HCT116 (cell line): ENCODE results near the gene SLC35F1. TPM values are rescaled to one million over a fixed set of nuclear protein-coding genes. Genes with fewer than 3 reads are reported as not detected.

Source experiments
- ATAC-seq: fragments of 200-7000 bp; cut with Tn5 transposase; 2 replicates; pipeline ENCODE4 v1.9.1; 2020; ENCODE audit warnings: mild to moderate bottlenecking, moderate library complexity
- BruUV-seq: library from RNA; stranded (reverse); fragments of 400-500 nt; replicated peaks from 2 replicates; lab custom pipeline; 2021; lab: Mats Ljungman, UMichigan
- CTCF ChIA-PET: fragments of 300-600 bp; sonication (Branson Sonifier 250); formaldehyde crosslinking; loops from one replicate; lab custom pipeline; 2021; ENCODE audit warnings: antibody characterized with exemption; lab: Charles Lee
- POLR2A ChIA-PET: fragments of 300-600, 350-600 bp; sonication (Branson Sonifier 250); formaldehyde crosslinking; loops from one replicate; lab custom pipeline; 2021; ENCODE audit warnings: antibody characterized with exemption; lab: Charles Lee
- RAD21 ChIA-PET, 2 experiments: fragments of 300-600 bp; sonication (Branson Sonifier 250); formaldehyde crosslinking; loops; one replicate each; lab custom pipeline; 2023; ENCODE audit warnings: low total read pairs in 2 of 2; ENCODE audit not compliant: uncharacterized antibody in 2 of 2, unreplicated experiment in 2 of 2, low non-redundant PET in 1 of 2; lab: Charles Lee
- DNase-seq: peaks from one replicate; pipeline ENCODE4 v3.0.0-alpha.2; 2010; ENCODE audit warnings: low read depth, low spot score
- H2AFZ ChIP-seq: fragments of 200-600 bp; shearing (Covaris generic), sonication (generic); 2 replicates; pipeline ENCODE4 v1.6.1; 2017; ENCODE audit warnings: low read depth, mixed run types, mixed read lengths, antibody characterized with exemption, low read length; ENCODE audit not compliant: poor library complexity, severe bottlenecking
- H3K27ac ChIP-seq: 2 replicates; pipeline ENCODE4 v1.5.1; 2012; ENCODE audit warnings: low read depth, low read length
- H3K27me3 ChIP-seq: fragments of 200-600 bp; sonication (generic); 2 replicates; pipeline ENCODE4 v1.6.1; 2016; ENCODE audit warnings: mixed run types, low read length, mixed read lengths; ENCODE audit not compliant: insufficient read depth
- H3K36me3 ChIP-seq, 2 experiments: fragments of 200-500 bp in 1 of 2; fragments of 200-600 bp in 1 of 2; sonication (Bioruptor generic) in 1 of 2; sonication (generic) in 1 of 2; 2 replicates each; pipeline versions ENCODE4 v1.5.1 to v1.6.1; 2014 to 2016; ENCODE audit warnings: low read length in 2 of 2, inconsistent platforms in 1 of 2, mixed read lengths in 1 of 2, mixed run types in 1 of 2; ENCODE audit not compliant: insufficient read depth in 2 of 2, control insufficient read depth in 1 of 2
- H3K4me1 ChIP-seq, 2 experiments: fragments of 200-600 bp in 1 of 2; sonication (generic) in 1 of 2; 2 replicates each; pipeline versions ENCODE4 v1.5.1 to v1.6.1; 2012 to 2017; ENCODE audit warnings: low read length in 2 of 2, inconsistent platforms in 1 of 2, mild to moderate bottlenecking in 1 of 2, mixed read lengths in 1 of 2, mixed run types in 1 of 2, moderate library complexity in 1 of 2; ENCODE audit not compliant: insufficient read depth in 2 of 2, control insufficient read depth in 1 of 2
- H3K4me2 ChIP-seq: fragments of 200-600 bp; sonication (generic); 2 replicates; pipeline ENCODE4 v1.6.1; 2017; ENCODE audit warnings: mixed run types, low read length, mixed read lengths
- H3K4me3 ChIP-seq, 2 experiments: fragments of 200-600 bp in 1 of 2; sonication (generic) in 1 of 2; replicated peaks in 1 of 2; 2 replicates each; pipeline ENCODE4 v1.5.1; 2011 to 2016; ENCODE audit warnings: low read length in 2 of 2, control low read depth in 1 of 2, low read depth in 1 of 2, mild to moderate bottlenecking in 1 of 2, mixed read lengths in 1 of 2, mixed run types in 1 of 2
- H3K79me2 ChIP-seq: fragments of 200-600 bp; sonication (generic); 2 replicates; pipeline ENCODE4 v1.6.1; 2017; ENCODE audit warnings: mild to moderate bottlenecking, mixed run types, low read length, moderate library complexity, mixed read lengths; ENCODE audit not compliant: insufficient read depth
- H3K9ac ChIP-seq: fragments of 200-600 bp; sonication (generic); 2 replicates; pipeline ENCODE4 v1.6.1; 2016; ENCODE audit warnings: low read length, mixed read lengths
- H3K9me2 ChIP-seq: fragments of 200-600 bp; sonication (generic), shearing (Covaris generic); 2 replicates; pipeline ENCODE4 v1.6.1; 2017; ENCODE audit warnings: mixed run types, mild to moderate bottlenecking, moderate library complexity; ENCODE audit not compliant: insufficient read depth
- H3K9me3 ChIP-seq, 2 experiments: fragments of 200-500 bp in 1 of 2; fragments of 200-600 bp in 1 of 2; sonication (Bioruptor generic) in 1 of 2; sonication (generic) in 1 of 2; 2 replicates each; pipeline ENCODE4 v1.6.1; 2014 to 2017; ENCODE audit warnings: low read length in 2 of 2, mixed read lengths in 2 of 2, inconsistent platforms in 1 of 2, low read depth in 1 of 2, mild to moderate bottlenecking in 1 of 2, mixed run types in 1 of 2, moderate library complexity in 1 of 2; ENCODE audit not compliant: control insufficient read depth in 1 of 2, insufficient read depth in 1 of 2
- H4K20me1 ChIP-seq: fragments of 200-600 bp; sonication (generic), shearing (Covaris generic); 2 replicates; pipeline ENCODE4 v1.6.1; 2017; ENCODE audit warnings: mixed run types, mild to moderate bottlenecking, moderate library complexity; ENCODE audit not compliant: insufficient read depth
- JUND ChIP-seq: IDR thresholded peaks from 2 replicates; pipeline ENCODE4 v1.6.1; 2012
- TCF7L2 ChIP-seq: IDR thresholded peaks from 2 replicates; pipeline ENCODE4 v1.7.0; 2011; ENCODE audit warnings: borderline replicate concordance, inconsistent platforms; ENCODE audit not compliant: insufficient read depth, insufficient read length; ENCODE audit errors: extremely low read depth
- ZFX ChIP-seq: fragments of 450-650 bp; IDR thresholded peaks from 2 replicates; pipeline ENCODE4 v1.6.1; 2017
- intact Hi-C: fragments of 100-400 bp; cut with micrococcal nuclease; formaldehyde crosslinking; loops from 2 replicates; pipeline ENCODE4 v1.10.0; 2022
- total RNA-seq: library from RNA; stranded (reverse); gene quantifications from one replicate; pipeline ENCODE4 v1.2.1, GENCODE V29; 2021; ENCODE audit not compliant: unreplicated experiment
- TF ChIP-seq, protein P1 (sequence below): IDR thresholded peaks from 2 replicates; pipeline ENCODE4 v1.6.1; 2012
- TF ChIP-seq, protein P2 (sequence below), 3 experiments: fragments of 200-600 bp in 1 of 3; sonication (generic) in 1 of 3; IDR thresholded peaks in 2 of 3; conservative IDR thresholded peaks in 1 of 3; 2 replicates each; pipeline ENCODE4 v1.5.1; 2012 to 2017; ENCODE audit warnings: low read depth in 2 of 3, low read length in 2 of 3, antibody characterized with exemption in 1 of 3, borderline replicate concordance in 1 of 3, control low read depth in 1 of 3, mild to moderate bottlenecking in 1 of 3, mixed read lengths in 1 of 3, mixed run types in 1 of 3, moderate library complexity in 1 of 3; ENCODE audit not compliant: insufficient read depth in 1 of 3

SLC35F1 gene
- total RNA-seq, 1 experiment from 2014 or later = 0.07 TPM

GRCh38 chr6:117974914-117975627 is 68.0 kb downstream of the SLC35F1 start:
- ChIA-PET POLR2A (no interaction called here), RAD21 (no interaction called here), CTCF (no interaction called here)
- Histone ChIP-seq H3K9me3 (no peaks in the 10 kb centered on the region), H3K4me3 (no peak overlapping the region), H2AFZ (no peak overlapping the region), H3K27ac (no peak overlapping the region), H3K79me2 (no peaks in the 10 kb centered on the region), H4K20me1 (no peaks in the 10 kb centered on the region), H3K4me2 (no peak overlapping the region), H3K9me2 (no peaks in the 10 kb centered on the region), H3K4me1 (no peaks in the 10 kb centered on the region), H3K9ac (no peak overlapping the region), H3K36me3 (no peaks in the 10 kb centered on the region), H3K27me3 (no peaks in the 10 kb centered on the region)
- intact Hi-C loops = loop anchor here (5.0 kb wide), 2 partner anchors 287 to 532 kb away; no protein-coding TSS in a partner anchor
- TF ChIP-seq TCF7L2 = no peak
- no peak for TF ChIP-seq JUND
- no peak for TF ChIP-seq ZFX
- TF ChIP-seq, protein P1, sequence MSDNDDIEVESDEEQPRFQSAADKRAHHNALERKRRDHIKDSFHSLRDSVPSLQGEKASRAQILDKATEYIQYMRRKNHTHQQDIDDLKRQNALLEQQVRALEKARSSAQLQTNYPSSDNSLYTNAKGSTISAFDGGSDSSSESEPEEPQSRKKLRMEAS = no peak
- TF ChIP-seq, protein P2, sequence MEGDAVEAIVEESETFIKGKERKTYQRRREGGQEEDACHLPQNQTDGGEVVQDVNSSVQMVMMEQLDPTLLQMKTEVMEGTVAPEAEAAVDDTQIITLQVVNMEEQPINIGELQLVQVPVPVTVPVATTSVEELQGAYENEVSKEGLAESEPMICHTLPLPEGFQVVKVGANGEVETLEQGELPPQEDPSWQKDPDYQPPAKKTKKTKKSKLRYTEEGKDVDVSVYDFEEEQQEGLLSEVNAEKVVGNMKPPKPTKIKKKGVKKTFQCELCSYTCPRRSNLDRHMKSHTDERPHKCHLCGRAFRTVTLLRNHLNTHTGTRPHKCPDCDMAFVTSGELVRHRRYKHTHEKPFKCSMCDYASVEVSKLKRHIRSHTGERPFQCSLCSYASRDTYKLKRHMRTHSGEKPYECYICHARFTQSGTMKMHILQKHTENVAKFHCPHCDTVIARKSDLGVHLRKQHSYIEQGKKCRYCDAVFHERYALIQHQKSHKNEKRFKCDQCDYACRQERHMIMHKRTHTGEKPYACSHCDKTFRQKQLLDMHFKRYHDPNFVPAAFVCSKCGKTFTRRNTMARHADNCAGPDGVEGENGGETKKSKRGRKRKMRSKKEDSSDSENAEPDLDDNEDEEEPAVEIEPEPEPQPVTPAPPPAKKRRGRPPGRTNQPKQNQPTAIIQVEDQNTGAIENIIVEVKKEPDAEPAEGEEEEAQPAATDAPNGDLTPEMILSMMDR (IDR thresholded peaks at IDR 0.05 in 2 of 3, conservative IDR thresholded peaks at IDR 0.05 in 1 of 3; ENCODE audit: borderline replicate concordance in 1 of 3, insufficient read depth in 1 of 3, low read depth in 2 of 3, low read length in 2 of 3) = no peak
- no peak for DNase-seq
- no TSS peak for BruUV-seq
- ATAC-seq = no peak
